Tibial nerve (tissue), 4 donors: Measurements from ENCODE around the gene GLS.

ENCODE experiments used
- CTCF ChIP-seq, 5 experiments: fragments of 200-600 bp in 3 of 5; fragments of 450-650 bp in 2 of 5; sonication (generic) in 3 of 5; IDR thresholded peaks; one replicate each; pipeline ENCODE4 v1.5.1; 2016 to 2019; ENCODE audit warnings: antibody characterized with exemption in 5 of 5, mild to moderate bottlenecking in 3 of 5, moderate library complexity in 2 of 5
- EP300 ChIP-seq, 2 donors: sonication (generic); formaldehyde crosslinking; IDR thresholded peaks; one replicate each; pipeline ENCODE4 v1.6.1; 2017; ENCODE audit warnings: antibody characterized with exemption in 2 of 2, mild to moderate bottlenecking in 1 of 2
- POLR2A ChIP-seq, 2 donors: fragments of 450-650 bp; IDR thresholded peaks; one replicate each; pipeline ENCODE4 v1.6.1; 2017; ENCODE audit warnings: antibody characterized with exemption in 2 of 2, mild to moderate bottlenecking in 2 of 2, moderate library complexity in 2 of 2

DNA sequence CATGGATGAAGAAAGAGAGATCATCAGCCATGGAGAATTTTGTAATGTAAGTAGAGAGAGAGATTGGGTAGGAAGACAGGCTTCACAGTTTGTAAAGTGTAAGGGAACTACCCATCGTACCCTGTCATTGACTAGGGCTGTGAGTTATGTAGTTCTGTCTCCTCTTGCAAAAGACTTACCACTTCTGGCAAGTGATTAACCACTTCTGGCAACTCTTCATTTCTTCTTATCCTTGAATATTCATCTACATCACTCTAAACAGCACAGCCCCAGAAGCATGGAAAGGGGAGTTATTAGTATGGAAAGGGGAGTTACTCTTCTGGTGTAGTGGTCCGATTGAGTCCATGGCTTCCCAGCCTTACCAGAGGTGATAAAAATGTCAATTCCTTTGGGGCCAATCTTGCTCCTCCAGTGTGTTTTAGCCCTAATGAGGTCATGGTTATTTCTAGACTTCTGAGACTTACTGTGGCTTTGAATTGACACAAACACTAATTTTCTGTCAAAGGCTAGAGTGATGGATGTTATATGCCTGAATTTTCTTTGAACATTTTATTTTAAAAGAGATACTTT lies 81.4 kb downstream of the GLS start:
- TF ChIP-seq EP300 (IDR thresholded peaks at IDR 0.05) = no peak
- no peak for TF ChIP-seq CTCF (IDR thresholded peaks at IDR 0.05)
- no peak for TF ChIP-seq POLR2A (IDR thresholded peaks at IDR 0.05)
